ENCODE measurements around the gene HOXA6.

The HOXA6 gene

DNA sequence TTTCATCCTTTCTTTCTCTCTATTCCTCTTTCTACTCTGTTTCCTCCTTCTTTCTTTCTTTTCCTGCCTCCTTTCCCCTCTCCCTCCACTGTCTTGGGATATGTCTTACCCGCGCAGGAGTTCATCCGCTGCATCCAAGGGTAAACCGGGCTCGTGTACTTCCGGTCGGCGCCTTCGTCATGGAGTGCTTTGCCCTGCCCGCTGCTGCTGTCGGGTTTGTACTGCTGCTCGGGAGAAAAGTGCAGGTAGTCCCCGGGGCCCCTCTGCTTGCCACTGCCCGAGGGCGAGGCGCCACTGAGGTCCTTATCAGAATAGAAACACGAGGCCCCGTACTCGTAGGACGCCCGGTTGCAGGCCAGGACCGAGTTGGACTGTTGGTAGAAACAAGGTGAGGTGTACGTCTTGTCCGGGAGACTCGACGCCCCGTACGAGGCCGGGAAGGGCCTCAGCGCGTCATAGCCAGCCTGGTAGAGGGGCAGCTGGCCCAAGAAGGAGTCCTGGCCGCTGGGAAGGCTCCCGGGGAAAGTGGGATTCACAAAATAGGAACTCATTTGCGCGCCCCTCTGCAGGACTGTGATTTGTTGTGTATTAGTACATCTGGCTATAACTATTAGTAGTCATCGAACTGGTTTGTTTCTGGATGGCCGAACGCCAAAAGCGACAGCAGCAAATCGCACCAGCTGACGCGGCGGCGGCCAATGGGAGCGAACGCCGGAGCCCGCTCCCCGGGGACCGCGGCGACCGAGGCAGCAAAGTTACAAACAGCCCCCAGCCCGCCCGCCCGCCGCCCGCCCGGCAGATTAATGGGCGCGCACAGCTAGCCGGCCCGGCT lies at the start of gene HOXA6:
TSS of gene HOXA6 (minus strand) at position 576 of the 832 bp plus-strand sequence. CDS start at position 551, 25 bp downstream.
- no peak for DNase-seq (ENCODE audit: low read depth)

DNA sequence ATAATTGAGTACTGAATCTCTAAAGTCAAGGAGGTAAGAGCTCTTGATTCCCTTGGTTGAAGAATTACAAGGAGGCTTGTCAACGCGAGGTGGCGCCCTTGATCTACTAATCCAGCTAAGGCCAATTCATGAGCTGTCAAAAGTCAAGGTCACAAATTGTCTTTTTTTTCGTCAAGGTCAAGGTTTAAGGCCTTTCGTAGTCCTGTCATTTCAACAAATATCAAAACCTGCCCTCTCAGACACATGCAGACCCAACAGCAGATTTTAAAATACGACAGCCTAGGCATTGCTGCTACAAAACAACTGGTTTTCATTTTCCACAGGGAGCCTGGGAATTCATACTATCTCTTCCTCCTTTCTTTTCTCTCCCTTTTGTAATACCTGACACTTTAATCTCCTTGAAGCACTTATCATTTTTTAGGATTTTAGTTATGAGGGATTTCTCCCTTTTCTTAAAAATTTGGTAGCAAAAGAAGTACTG lies 48.8 kb upstream of the HOXA6 start:
- no peak for DNase-seq (ENCODE audit: low read depth)

DNA sequence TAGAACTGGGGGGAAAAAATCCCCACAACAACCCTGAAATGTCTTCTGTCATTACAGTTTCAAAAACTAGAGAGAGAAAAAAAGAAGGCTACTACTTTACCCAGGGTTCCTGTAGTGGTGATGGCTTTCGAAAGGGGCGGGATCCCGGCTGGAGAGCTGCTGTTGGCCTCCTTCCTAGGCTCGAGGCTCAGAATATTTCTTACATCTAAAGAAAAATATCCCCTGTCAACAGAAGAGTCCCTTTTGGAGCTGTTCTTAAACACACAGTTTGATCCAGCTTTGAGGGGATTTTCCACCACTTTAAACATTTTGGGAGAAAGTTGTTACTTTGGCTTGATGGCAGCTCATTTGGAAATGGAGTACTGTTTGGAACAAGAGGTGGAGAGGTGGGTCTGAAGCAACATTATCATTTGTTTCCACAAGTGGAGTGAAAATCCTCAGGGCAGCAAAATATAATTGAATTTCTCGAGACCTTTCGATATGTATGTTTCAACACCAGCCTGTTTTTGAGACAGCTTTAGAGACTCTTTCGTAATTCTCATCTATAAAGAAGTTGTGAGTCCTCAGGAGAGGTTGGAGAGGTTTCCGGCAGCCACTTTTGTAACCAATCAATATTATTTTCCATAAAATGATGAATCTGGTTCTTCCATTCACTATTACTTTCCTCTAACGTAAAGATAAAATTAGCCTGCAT lies 47.3 kb upstream of the HOXA6 start:
- DNase-seq (ENCODE audit: low read depth), result no peak

DNA sequence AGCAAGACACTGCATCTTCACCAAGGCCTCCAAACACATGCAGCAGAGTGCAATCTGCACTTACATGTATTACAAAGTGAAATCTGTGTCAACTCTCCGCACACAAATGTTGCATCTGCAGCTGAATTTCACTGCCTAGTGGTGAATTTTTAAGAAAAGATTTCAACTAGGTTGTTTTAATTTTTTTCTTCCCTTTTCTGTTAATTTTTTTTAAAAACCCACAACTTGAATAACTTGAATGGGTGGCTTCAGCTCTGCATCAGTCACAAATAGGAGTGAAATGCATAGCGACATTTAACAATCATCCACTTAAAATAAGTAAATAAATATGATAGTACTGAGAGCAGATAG lies 46.4 kb upstream of the HOXA6 start:
- DNase-seq (ENCODE audit: low read depth), result no peak

DNA sequence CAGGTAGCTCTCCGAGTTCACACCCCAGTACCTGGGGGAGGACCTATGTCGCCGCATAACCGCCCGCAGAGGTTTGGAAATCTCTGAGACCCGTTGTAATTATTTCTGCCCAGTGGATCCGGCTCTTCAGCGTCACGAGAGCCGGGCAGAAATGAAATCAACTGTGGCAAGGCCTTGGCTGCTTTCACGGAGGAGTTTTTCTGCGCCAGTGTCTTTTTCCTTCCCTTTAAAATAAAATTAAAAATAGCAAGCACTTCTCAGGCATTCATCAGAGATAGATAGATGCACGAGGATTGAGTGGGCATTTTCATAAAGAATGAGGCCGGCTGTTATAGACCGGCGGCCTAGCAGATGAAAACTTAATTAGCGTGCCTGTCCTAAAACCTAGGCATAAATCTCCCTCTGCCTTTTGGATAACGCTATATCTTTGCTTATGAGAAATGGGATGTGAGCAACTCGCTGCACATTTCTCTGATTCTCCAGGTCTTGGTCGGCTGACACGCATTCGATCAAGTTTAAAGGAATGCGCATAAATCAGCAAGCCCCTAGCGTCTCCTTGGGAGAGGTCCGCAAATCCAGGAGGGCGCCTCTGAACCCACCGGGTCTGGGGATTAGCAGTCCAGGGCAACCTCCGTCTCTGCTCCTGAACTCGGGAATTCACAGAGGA lies 45.9 kb upstream of the HOXA6 start:
- no peak for DNase-seq (ENCODE audit: low read depth)

DNA sequence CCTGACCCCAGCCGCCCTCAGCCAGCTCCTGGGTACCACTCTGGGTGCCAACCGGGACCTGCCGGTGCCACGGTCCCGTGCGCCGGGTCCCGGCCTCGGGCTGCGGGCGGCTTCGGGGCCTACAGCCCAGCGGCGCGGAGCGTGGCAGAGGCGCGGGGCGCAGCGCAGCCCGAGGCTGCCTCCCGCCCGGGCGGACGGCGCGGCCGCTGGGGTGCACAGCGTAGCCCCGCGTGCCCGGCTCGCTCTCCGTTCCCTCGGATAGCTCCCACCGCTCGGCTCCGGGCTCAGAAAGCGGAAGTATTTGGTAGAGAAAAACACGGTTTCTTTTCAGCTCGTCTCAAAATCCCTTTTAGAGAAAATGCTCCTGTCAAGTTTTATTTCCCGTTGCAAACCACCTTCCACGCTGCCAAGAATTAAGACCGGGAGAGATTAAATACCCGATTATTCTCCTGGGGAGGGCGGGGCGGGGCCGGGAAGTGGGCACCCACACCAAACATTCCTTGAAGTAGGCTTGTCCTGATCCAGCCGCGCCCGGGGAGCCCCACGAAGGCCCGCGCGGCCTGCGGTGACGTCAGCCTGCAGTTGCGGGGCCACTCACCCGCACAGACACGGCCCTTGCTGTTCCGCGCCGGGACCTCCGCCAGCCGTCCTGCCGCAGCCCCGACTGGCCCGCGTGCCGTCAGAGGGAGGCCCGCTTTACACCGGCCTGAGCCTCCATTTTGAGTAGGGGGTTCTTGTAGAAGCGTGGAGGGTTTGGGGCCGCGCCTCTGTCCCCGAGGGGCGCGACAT lies 45.2 kb upstream of the HOXA6 start:
- no peak for DNase-seq (ENCODE audit: low read depth)

DNA sequence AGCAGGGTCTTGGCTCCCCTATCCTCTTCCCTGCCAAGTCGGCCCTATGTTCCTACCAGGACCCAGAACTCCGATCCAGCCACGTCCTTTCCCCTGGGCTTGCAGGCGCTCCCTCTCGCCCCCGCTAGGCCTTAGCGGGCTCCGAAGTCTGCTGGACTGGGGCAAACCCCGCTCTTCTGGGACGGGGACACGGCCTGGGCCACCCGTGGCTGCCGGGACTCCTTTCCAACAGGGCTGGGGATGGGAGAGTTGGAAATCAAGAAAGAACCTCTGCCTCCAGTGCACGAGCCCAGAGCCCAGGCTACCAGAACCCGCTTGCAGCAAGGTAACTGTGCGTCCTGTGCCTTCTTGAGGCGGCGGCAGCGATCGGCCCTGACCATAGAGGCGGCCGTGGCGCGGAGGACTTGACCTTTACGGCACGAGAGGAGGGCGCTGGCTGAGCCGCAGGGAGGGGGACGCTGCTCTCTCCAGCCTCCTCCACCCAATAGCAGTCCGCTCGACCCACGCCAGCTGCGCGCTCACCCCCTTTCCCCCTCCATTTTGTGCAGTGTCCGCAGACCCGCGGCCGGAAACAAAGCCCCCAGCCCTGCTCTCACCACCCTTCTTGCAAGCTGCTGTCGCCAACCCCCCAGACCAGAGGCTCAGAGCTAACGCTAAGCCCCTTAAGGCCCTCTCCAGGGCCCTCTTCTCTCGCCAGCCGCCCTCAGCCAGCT lies 44.4 kb upstream of the HOXA6 start:
- DNase-seq (ENCODE audit: low read depth), result no peak

DNA sequence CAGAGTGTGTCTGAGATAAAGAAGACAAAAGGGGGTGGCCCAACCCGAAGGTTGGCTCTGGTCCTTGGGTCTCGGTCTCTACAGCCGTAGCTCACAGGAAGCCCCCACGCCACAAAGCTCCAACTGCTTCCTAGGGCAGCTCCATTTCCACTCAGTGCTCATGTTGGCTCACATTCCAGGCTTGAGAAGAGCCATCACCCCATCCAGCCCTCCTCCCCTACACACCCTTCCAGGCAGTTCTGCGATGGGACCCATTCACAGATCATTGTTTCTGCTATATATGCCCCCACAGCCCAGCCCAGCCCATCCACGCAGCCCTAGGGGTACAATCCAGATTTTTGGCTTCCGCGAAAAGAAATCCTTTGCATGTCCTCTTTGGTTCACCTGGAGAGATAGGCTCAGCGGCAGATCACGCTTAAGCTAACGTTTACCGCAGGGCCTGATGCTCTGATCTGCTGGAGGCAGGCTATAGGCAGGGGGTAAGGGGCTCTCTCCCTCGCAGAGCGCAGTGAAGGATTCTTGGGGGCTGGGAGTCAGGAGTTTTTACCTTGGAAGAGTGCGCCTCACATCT lies 43.7 kb upstream of the HOXA6 start:
- no peak for DNase-seq (ENCODE audit: low read depth)

DNA sequence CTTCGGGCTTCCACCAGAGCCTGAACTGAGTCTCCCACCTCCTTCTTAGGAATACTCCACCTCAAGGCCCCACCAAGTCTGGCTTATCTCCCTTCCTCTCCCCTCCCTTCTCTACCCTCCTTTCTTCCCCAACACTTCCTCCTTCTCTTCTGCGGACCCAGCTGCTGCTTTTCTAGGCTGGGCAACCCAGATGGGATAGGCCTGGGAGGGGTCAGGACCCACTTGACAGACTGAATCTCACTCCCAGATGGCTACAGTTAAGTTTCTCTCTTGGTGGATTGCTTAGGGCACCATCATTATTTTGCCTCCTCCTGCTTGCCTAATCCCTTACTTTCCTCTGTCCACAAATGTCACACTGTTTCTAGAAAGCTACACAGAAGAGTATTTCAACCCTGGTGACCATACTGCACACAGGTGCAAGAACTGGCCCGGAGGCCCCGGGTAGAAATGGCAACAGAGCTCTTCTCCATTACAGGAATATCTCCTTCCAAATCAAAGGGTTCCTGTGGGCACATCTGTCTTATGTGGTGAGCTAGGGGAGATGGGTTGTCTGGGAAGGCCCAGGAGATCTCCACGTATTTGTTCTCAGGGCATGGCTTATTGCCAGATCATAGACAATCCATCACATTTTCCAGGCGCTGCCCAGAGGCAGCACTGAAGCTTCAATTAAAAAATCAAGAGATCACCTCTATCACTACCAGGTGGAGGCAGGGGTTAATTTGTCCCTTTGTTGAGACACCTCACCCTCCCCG lies 42.6 kb upstream of the HOXA6 start:
- DNase-seq (ENCODE audit: low read depth), result no peak

DNA sequence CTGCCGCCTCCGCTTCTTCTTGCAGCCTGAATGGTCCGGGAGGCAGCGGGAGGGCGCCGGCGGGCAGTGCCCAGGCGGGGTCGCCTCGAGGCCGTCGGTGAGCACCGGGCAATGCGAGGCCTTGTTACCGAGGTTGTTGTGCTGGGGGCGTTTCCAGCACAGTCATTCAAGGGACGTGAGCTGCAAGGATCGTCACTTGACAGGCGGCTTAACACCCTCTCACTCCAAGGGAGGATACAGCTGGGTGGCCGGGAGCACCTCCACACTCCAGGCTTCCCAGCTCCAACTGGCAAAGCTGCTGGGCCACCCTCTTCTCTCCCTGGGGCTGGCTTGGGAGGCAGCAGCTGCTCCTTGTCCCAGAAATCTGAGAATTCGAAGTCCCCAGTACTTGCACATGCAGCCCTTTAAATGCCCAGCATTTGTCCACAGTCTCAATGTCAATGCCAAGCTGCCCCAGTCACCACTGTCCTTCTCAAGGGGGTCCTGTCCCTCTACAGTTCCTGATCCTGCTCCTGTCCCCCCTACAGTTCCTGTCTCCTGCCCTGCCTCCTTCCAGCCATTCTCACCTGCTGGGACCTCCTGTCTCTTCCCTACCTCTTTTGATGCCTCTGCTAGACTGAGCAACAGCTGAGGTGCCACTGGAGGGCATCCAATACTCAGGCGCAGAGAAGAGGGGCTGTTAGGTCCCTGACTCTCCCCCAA lies 41.9 kb upstream of the HOXA6 start:
- no peak for DNase-seq (ENCODE audit: low read depth)

DNA sequence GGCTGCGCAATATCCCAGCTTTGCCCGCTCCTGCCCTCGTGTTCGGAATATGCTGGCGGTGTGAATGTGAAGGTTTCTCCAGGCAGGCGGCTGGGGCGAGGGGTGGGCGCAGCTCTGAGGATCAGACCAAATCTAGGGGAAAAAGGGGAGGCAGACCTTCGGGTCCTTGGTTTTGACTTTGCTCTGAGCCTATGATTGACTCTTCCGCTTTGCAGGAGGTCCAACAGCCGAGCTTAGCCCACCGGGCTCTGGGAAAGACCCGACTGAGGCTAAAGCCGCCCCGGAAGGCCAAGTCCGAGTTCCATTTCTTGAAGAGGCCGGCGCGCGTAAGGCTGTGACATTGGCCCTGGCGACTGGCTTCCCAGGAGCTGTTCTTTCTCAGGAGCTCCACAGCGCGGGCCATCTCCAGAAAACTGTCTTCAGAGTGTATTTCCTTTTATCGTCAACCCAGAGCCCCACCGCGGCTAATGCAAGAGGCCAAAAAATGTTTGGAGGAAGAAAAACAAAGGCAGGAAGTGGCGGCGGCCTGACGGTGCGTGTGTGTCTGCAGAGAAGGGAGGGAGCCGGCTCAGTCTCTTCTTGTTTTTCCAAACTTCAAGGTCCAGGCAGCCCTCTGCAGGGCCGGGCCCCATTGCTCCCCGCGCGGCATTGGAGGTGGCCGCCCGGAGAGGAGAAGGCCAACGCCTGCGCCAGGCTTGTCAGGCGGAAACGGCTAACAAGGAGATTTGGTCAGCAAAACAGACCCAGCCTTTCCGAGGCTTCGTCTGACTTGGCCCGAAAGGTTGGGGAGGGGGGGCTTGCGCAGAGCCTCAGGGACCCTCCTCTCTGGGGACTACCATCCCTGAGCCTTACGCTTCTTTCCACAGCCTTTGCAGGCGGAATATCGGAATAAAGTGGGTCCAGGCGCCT lies 41.1 kb upstream of the HOXA6 start:
- no peak for DNase-seq (ENCODE audit: low read depth)

DNA sequence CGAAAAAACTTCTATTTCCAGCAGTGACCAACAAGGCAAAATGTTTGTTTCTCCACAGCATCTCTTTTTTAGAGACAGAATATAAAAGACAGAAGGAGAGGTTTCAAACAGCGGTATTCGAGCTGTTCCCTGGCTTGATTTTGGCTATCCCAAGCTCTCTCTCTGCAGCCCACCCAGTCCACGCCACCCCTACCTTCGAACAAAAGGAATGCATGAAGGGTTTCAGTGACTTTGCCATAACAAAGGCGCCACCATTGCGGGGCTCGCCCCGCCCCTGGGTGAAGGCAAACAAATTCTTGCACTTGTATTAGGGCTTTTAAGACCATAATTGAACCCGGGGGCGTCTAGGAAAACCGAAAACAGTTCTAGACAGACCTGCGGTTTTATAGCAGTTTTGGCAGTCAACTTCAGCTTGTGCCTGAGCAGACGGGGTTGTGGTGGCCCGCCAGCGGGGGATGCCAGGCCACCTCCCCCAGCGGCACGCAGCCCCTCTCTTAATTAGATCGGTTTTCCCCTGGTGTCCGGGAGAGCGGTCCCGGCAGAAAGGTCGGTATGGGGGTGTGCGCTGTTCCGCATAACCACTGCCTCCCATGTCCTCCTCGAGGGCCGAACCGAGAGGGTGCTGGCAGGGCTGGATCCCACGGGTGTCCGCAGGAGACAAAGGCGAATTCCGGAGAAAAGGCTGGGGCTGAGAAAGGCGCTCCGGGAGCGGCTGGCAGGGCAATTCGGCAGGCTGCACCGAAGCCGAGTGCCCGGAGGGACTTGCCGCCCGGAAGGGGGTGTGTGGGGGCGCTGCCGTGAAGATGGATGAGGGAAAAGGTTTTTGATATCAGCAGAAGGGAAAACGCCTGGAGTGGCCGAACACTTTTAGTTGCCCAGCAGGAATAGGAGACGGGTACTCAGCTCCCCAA lies 40.2 kb upstream of the HOXA6 start:
- DNase-seq (ENCODE audit: low read depth), result no peak

DNA sequence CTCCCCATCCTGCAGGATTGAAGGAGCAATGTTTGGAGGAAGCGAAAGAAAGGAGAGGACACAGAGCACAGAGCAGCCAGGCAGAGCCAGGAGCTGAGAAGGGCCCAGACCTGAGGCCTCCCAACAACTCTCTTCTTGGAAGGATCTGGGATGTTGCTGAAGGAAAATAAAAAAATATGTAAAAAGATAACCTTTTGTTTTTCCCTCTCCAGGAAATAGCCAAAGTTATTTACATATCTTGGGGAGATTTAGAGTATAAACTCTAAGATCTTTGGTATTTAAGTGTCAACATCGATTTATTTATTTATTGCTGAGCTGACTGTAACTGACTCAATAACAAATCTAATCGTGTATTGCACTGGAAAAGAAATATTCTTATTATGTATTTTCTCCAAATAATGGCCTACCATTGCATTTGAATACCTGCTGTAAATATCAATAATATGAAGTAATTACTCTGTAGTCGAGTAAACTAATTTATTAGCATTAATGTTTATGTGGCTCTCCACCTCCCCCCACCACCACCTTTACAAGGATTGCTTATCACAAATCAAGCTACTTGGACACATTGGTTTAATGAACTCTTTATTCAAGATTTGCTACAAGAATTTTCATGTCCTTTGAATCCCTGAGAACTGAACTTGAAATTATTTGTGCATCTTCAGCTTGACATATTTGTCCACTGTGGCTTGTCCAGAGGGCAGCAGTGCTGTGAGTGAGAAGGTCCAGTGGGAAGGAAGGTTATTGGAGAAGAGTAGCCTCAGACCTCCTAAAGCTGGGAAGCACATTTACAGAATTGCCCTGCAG lies 39.3 kb upstream of the HOXA6 start:
- no peak for DNase-seq (ENCODE audit: low read depth)

DNA sequence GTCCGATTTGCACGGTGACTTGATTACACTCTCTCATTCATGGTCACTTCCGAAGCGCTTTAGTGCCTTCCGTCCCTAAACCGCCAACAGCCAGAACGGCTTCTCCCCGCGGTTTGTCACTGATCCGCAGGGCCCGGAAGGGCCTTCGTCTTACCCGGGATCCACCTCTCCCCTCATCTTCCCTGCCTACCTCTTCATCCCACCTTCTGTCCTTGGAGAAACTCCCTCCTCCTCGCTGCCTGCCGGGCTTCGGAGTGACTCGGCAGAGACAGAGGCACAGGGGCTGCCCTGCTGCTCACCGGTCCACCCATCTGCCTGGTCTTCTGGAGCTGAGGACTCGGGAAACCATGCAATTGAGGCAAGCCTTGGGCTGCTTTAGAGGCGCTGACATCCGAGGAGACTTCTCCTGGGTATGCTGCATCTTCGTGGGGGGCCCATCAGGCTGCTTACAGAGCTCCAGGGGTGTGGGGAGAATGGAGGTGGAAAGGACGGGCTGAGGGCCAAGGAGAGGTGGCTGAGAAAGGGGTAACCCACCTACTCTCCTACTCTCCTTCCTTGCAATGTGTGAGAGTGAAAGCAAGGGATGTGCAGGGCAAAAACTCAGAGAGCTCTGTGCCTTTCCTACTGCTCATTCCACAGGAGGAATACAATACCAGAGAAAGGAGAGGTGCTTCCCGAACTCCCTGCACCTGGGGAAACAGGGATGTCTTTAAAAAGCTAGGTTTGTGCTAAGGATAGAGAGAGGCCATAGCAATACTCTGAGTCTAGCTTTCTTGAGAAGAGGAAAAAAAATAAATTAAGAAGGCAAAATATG lies 38.5 kb upstream of the HOXA6 start:
- DNase-seq (ENCODE audit: low read depth), result no peak

DNA sequence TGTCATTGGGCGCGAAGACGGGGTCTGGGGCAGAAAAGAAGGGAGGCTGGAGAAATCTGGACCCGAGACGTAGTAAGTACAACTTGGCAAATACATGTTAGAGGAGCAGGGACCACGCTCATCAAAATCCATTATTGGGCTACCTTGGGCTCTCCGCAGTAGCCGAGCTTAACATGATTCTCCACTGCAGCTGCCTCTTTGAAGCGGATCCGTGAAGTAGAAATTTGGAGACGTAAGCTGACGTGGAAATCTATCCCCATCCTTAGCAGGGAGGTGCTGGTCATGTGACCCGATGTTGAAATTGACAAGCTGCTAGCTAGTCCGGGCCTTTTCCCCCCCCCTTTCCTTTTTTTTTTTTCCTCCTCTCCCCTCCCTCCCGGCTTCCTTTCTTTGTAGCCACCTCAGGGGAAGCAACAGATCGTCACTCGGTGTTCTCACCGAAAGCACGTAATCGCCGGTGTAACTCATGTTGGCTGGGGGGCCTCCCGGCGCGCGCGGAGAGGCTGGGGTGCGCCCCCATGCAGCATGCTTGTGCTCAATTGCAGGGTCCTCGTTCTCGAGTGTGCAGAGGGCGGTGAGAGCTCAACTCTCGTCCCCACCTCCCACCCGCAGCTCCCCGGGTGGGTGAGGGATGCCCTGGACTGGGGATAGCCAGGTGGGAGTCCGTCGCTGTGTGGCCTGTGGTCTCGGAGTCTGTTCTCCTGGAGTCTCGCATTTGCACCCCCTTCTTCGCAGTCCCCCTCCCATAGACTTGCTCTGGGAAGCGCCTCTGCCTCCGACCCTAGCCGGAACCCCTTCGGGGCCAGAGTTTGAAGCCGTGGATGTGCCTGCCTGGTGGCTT lies 37.7 kb upstream of the HOXA6 start, which contains the start of gene HOXA11:
TSS of gene HOXA11 (minus strand) at position 220 of the 841 bp plus-strand sequence. CDS start at position 132, 88 bp downstream.
- DNase-seq (ENCODE audit: low read depth), result no peak

Data from CMK (cell line).